K562 (cell line): ENCODE measurements around the gene DLGAP1. TPM values are rescaled to one million over a fixed set of nuclear protein-coding genes. Genes with fewer than 3 reads are reported as not detected.

Source experiments
- BDP1 ChIP-seq: IDR thresholded peaks from 3 replicates; pipeline ENCODE4 v1.6.1; 2011; ENCODE audit not compliant: insufficient read length, insufficient read depth
- BRCA1 ChIP-seq, 2 experiments: fragments of 450-650 bp in 1 of 2; sonication (generic) in 1 of 2; formaldehyde crosslinking in 1 of 2; IDR thresholded peaks; 2 replicates each; pipeline versions ENCODE4 v1.5.0 to v1.6.1; 2017 to 2020; ENCODE audit warnings: mild to moderate bottlenecking in 1 of 2, missing genetic modification reagents in 1 of 2
- CCNT2 ChIP-seq: IDR thresholded peaks from 2 replicates; pipeline ENCODE4 v1.6.1; 2011; ENCODE audit warnings: borderline replicate concordance, low read depth, mild to moderate bottlenecking, moderate library complexity, mixed read lengths, low read length; ENCODE audit not compliant: insufficient read length; ENCODE audit errors: extremely low read depth
- DACH1 ChIP-seq: fragments of 450-650 bp; IDR thresholded peaks from 2 replicates; pipeline ENCODE4 v1.6.1; 2018; ENCODE audit not compliant: partially characterized antibody
- ERF ChIP-seq: fragments of 450-650 bp; formaldehyde crosslinking; IDR thresholded peaks from 2 replicates; pipeline ENCODE4 v1.4.0; 2020; ENCODE audit warnings: mild to moderate bottlenecking, mixed read lengths
- FOS ChIP-seq: IDR thresholded peaks from 3 replicates; pipeline ENCODE4 v1.6.1; 2011; ENCODE audit not compliant: insufficient read length; ENCODE audit errors: extremely low read depth
- HDAC1 ChIP-seq, 2 experiments: fragments of 450-650 bp; IDR thresholded peaks; 2 replicates each; pipeline ENCODE4 v1.6.1; 2016 to 2017; ENCODE audit warnings: inconsistent platforms in 1 of 2, mild to moderate bottlenecking in 1 of 2, moderate library complexity in 1 of 2
- MCM2 ChIP-seq: fragments of 450-650 bp; IDR thresholded peaks from 2 replicates; pipeline ENCODE4 v1.6.1; 2017; ENCODE audit warnings: low read depth, mild to moderate bottlenecking
- MECOM ChIP-seq: fragments of 250-450 bp; sonication (Bioruptor Pico); IDR thresholded peaks from 2 replicates; pipeline ENCODE4 v1.8.0; 2022; ENCODE audit warnings: inconsistent platforms
- OTX1 ChIP-seq: fragments of 450-650 bp; formaldehyde crosslinking; IDR thresholded peaks from 2 replicates; pipeline ENCODE4 v1.4.0; 2022; ENCODE audit warnings: mild to moderate bottlenecking
- PML ChIP-seq: IDR thresholded peaks from 2 replicates; pipeline ENCODE4 v1.6.1; 2012; ENCODE audit warnings: low read length, inconsistent platforms
- THRAP3 ChIP-seq: fragments of 450-650 bp; IDR thresholded peaks from 2 replicates; pipeline ENCODE4 v1.6.1; 2016; ENCODE audit warnings: mild to moderate bottlenecking, inconsistent platforms, borderline replicate concordance
- U2AF1 ChIP-seq: fragments of 200-400 bp; formaldehyde crosslinking; optimal IDR thresholded peaks from 2 replicates; pipeline ENCODE3; 2017; ENCODE audit warnings: mild to moderate bottlenecking, low read depth, low read length, moderate library complexity
- U2AF2 ChIP-seq: fragments of 200-400 bp; formaldehyde crosslinking; optimal IDR thresholded peaks from 2 replicates; pipeline ENCODE3; 2017; ENCODE audit warnings: low read depth, mild to moderate bottlenecking, low read length
- ZNF24 ChIP-seq: fragments of 450-650 bp; IDR thresholded peaks from 2 replicates; pipeline ENCODE4 v1.6.1; 2016
- ZNF41 ChIP-seq: fragments of 250-450 bp; sonication (Bioruptor Pico); conservative IDR thresholded peaks from 2 replicates; pipeline ENCODE4 v1.4.0; 2020; ENCODE audit warnings: mild to moderate bottlenecking
- ZNF444 ChIP-seq: fragments of 250-450 bp; sonication (Bioruptor Pico); IDR thresholded peaks from 2 replicates; pipeline ENCODE4 v1.4.0; 2020; ENCODE audit warnings: mild to moderate bottlenecking, moderate library complexity
- ZNF668 ChIP-seq: fragments of 250-450 bp; sonication (Bioruptor Pico); IDR thresholded peaks from 2 replicates; pipeline ENCODE4 v1.8.0; 2022; ENCODE audit warnings: mild to moderate bottlenecking, inconsistent platforms
- ZNF696 ChIP-seq: fragments of 250-450 bp; sonication (Bioruptor Pico); conservative IDR thresholded peaks from 2 replicates; pipeline ENCODE4 v1.4.0; 2020; ENCODE audit warnings: mild to moderate bottlenecking, moderate library complexity
- polyA plus RNA-seq, 8 experiments: library from polyadenylated mRNA; depleted of rRNA in 4 of 8; stranded (reverse) in 5 of 8; unstranded in 3 of 8; fragments of >200 nt; fragmentation: Nextera tagmentation in 2 of 8; fragmentation: Illumina TruSeq in 1 of 8; extraction: Ambion mirVana in 2 of 8; extraction: Trizol in 1 of 8; gene quantifications; 2 replicates each; pipeline versions ENCODE4 v1.2.1 to v1.2.3, GENCODE V29; 2011 to 2014; ENCODE audit warnings: inconsistent platforms in 1 of 8, missing spikeins in 1 of 8
- total RNA-seq, 7 experiments: library from RNA; depleted of rRNA in 6 of 7; stranded (reverse); fragments of >200 nt in 6 of 7; fragmentation: Illumina TruSeq in 2 of 7; extraction: Trizol in 2 of 7; gene quantifications; 2 replicates each; pipeline versions ENCODE4 v1.2.1 to v1.2.3, GENCODE V29; 2011 to 2021; ENCODE audit warnings: low replicate concordance in 1 of 7
- TF ChIP-seq, protein P1 (sequence below): fragments of 450-650 bp; formaldehyde crosslinking; IDR thresholded peaks from 2 replicates; pipeline ENCODE4 v1.4.0; 2020; ENCODE audit warnings: mild to moderate bottlenecking
- TF ChIP-seq, protein P2 (sequence below): IDR thresholded peaks from 2 replicates; pipeline ENCODE4 v1.6.1; 2016; ENCODE audit warnings: missing genetic modification characterization, missing compliant biosample characterization
- TF ChIP-seq, protein P3 (sequence below): fragments of 250-450 bp; sonication (Bioruptor Pico); IDR thresholded peaks from 2 replicates; pipeline ENCODE4 v1.5.0; 2022; ENCODE audit warnings: mild to moderate bottlenecking

DLGAP1 gene
- total and polyA plus RNA-seq, 9 of the 15 experiments (the other 6 are each of a cell fraction or from before 2014, with no cell fraction given): 0.04 to 0.22 (median 0.08) TPM

DNA sequence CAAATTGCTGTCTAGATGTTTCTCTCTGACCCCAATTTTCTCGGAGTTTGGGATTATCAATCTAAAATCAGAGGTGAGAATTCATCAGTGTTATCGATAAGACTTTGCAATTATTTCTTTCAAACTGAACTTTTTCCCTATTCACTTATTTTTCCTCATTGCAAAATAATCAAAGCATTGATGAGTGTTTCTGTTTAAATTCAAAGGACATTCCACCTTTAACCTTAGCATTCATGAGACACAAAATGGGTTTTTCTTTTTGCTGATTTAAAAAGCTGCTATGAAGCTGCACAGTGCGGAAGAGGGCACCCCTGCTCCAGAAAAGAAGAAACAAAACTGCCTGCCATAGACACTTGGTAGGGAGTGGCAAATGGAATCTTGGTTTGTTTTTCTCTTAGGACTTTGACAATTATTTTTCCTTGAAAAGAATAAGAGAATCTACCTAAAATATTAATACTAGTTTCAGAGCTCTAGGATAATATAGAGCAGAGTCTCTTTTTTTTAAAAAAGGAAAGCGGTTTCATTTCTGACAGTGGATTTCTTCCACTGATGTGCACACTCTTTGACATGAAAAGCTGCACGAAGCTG, 801.8 kb downstream of the DLGAP1 start (continued):
- no peak for TF ChIP-seq HDAC1 (IDR thresholded peaks at IDR 0.05)
- TF ChIP-seq, protein P1, sequence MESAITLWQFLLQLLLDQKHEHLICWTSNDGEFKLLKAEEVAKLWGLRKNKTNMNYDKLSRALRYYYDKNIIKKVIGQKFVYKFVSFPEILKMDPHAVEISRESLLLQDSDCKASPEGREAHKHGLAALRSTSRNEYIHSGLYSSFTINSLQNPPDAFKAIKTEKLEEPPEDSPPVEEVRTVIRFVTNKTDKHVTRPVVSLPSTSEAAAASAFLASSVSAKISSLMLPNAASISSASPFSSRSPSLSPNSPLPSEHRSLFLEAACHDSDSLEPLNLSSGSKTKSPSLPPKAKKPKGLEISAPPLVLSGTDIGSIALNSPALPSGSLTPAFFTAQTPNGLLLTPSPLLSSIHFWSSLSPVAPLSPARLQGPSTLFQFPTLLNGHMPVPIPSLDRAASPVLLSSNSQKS (CRISPR knock-in tag): 0 out of 2 replicates have a peak, but pooled peaks have one; percentile 20
- TF ChIP-seq BRCA1 (IDR thresholded peaks at IDR 0.05): no peak
- TF ChIP-seq BRCA1 (CRISPR knock-in tag; IDR thresholded peaks at IDR 0.05): no peak
- TF ChIP-seq CCNT2: no peak
- 0 out of 2 replicates have a peak, but pooled peaks have one; percentile 67 for TF ChIP-seq OTX1 (CRISPR knock-in tag)
- no peak for TF ChIP-seq DACH1
- peak; percentile 68 for TF ChIP-seq MECOM
- no peak for TF ChIP-seq U2AF1
- TF ChIP-seq ZNF444: 0 out of 2 replicates have a peak, but pooled peaks have one; percentile 62
- no peak for TF ChIP-seq THRAP3
- TF ChIP-seq U2AF2: no peak
- 0 out of 2 replicates have a peak, but pooled peaks have one; percentile 2 for TF ChIP-seq PML
- TF ChIP-seq FOS: no peak
- TF ChIP-seq, protein P2, sequence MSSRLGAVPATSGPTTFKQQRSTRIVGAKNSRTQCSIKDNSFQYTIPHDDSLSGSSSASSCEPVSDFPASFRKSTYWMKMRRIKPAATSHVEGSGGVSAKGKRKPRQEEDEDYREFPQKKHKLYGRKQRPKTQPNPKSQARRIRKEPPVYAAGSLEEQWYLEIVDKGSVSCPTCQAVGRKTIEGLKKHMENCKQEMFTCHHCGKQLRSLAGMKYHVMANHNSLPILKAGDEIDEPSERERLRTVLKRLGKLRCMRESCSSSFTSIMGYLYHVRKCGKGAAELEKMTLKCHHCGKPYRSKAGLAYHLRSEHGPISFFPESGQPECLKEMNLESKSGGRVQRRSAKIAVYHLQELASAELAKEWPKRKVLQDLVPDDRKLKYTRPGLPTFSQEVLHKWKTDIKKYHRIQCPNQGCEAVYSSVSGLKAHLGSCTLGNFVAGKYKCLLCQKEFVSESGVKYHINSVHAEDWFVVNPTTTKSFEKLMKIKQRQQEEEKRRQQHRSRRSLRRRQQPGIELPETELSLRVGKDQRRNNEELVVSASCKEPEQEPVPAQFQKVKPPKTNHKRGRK: no peak
- TF ChIP-seq, protein P3, sequence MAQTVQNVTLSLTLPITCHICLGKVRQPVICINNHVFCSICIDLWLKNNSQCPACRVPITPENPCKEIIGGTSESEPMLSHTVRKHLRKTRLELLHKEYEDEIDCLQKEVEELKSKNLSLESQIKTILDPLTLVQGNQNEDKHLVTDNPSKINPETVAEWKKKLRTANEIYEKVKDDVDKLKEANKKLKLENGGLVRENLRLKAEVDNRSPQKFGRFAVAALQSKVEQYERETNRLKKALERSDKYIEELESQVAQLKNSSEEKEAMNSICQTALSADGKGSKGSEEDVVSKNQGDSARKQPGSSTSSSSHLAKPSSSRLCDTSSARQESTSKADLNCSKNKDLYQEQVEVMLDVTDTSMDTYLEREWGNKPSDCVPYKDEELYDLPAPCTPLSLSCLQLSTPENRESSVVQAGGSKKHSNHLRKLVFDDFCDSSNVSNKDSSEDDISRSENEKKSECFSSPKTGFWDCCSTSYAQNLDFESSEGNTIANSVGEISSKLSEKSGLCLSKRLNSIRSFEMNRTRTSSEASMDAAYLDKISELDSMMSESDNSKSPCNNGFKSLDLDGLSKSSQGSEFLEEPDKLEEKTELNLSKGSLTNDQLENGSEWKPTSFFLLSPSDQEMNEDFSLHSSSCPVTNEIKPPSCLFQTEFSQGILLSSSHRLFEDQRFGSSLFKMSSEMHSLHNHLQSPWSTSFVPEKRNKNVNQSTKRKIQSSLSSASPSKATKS (CRISPR knock-in tag): no peak; the same call in 1 of the 2 replicates
- peak; percentile 40; the same call in 1 of the 2 replicates for TF ChIP-seq ERF (CRISPR knock-in tag)
- no peak; the same call in 1 of the 2 replicates for TF ChIP-seq ZNF41 (CRISPR knock-in tag)
- TF ChIP-seq MCM2: no peak
- no peak for TF ChIP-seq ZNF24
- TF ChIP-seq ZNF668 (CRISPR knock-in tag): peak; percentile 18; the same call in 1 of the 2 replicates
- no peak for TF ChIP-seq BDP1
- no peak; the same call in 1 of the 2 replicates for TF ChIP-seq ZNF696 (CRISPR knock-in tag)
